Suprapubic skin (tissue), 4 donors: Measurements from ENCODE around the gene RNU1-1. TPM values are rescaled to one million over a fixed set of nuclear protein-coding genes. Genes with fewer than 3 reads are reported as not detected.
"Not testable (repeated sequence)": the region's sequence is repeated elsewhere in the genome, so short reads cannot be mapped to it uniquely, and the experiment has no call there.

Experiments used
- DNase-seq, 2 donors: peaks; one replicate each; pipeline ENCODE4 v3.0.0-alpha.2; 2019; ENCODE audit warnings: low spot score in 2 of 2
- H3K27ac ChIP-seq: fragments of 200-600 bp; sonication (generic); one replicate; pipeline ENCODE4 v1.5.1; 2019
- H3K27me3 ChIP-seq: fragments of 200-600 bp; sonication (generic); one replicate; pipeline ENCODE4 v1.5.1; 2019
- H3K36me3 ChIP-seq: fragments of 200-600 bp; sonication (generic); one replicate; pipeline ENCODE4 v1.5.1; 2019
- H3K4me1 ChIP-seq: fragments of 200-600 bp; sonication (generic); one replicate; pipeline ENCODE4 v1.5.1; 2019
- H3K4me3 ChIP-seq: fragments of 200-600 bp; sonication (generic); one replicate; pipeline ENCODE4 v1.5.1; 2019; ENCODE audit warnings: mild to moderate bottlenecking
- H3K9me3 ChIP-seq: fragments of 200-600 bp; sonication (generic); one replicate; pipeline ENCODE4 v1.5.1; 2019
- EP300 ChIP-seq: sonication (generic); formaldehyde crosslinking; IDR thresholded peaks from one replicate; pipeline ENCODE4 v1.6.1; 2017; ENCODE audit warnings: antibody characterized with exemption
- POLR2A ChIP-seq, 2 donors: fragments of 450-650 bp; IDR thresholded peaks; one replicate each; pipeline ENCODE4 v1.6.1; 2017; ENCODE audit warnings: antibody characterized with exemption in 2 of 2, mild to moderate bottlenecking in 2 of 2, moderate library complexity in 2 of 2
- POLR2AphosphoS5 ChIP-seq, 3 donors: sonication (generic); formaldehyde crosslinking; IDR thresholded peaks; one replicate each; pipeline ENCODE4 v1.6.1; 2017; ENCODE audit warnings: antibody characterized with exemption in 3 of 3
- WGBS: methylation state at CpG from one replicate; pipeline ENCODE4 v1.1.5; 2018; 5-methylcytosine and 5-hydroxymethylcytosine counted together
- total RNA-seq, 4 donors: library from RNA; depleted of rRNA; stranded (reverse); fragments of >200 nt; gene quantifications; one replicate each; pipeline ENCODE4 v1.1.0, GENCODE V29; 2016
- TF ChIP-seq, protein P1 (sequence below), 2 donors: fragments of 200-600 bp in 1 of 2; fragments of 450-650 bp in 1 of 2; sonication (generic) in 1 of 2; IDR thresholded peaks; one replicate each; pipeline ENCODE4 v1.5.1; 2016 to 2019; ENCODE audit warnings: antibody characterized with exemption in 2 of 2, mild to moderate bottlenecking in 1 of 2, moderate library complexity in 1 of 2

Gene RNU1-1
- total RNA-seq, 4 donors from 2014 or later, result under 0.01 TPM

DNA sequence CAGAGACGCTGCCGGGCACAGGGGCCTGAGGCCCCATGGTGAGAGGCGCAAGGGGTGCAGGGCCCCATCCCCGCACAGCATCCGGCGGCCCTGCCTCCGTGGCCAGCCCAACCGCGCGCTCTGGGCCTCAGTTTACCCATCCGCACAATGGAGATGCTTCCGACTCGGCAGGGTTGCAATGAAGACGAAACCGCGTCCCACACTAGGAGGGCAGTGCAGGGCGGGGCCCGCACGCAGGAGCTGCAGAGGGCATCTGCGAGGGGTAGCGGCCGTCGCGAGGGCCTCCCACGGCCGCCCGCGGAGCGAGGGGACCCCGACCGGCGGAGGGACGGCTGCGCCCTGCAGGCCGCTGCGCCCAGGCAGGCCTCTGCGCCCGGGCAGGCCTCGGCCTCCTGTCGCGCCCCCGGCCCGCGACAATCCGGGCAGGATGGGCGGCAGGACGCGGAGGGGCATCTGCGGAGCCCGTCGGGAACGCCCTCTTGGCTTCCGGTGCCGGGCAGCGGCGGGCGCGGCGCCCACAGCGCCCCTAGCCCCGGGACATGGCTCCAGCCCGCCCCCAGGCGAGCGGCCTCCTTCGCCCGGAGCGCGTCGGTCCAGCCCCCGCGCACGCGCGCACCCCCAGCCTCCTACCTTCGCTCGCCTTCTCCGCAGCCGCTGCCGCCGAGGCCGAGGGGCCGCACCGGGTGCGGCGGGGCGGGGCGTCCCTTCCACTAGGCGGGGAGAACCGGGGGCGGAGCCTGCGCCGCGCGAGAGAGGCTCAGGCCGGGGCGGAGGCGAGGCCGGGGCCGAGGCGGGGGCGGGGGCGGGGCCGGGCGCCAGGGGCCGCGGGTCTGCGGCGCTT, 15.3 kb downstream of the RNU1-1 start:
- TF ChIP-seq, protein P1, sequence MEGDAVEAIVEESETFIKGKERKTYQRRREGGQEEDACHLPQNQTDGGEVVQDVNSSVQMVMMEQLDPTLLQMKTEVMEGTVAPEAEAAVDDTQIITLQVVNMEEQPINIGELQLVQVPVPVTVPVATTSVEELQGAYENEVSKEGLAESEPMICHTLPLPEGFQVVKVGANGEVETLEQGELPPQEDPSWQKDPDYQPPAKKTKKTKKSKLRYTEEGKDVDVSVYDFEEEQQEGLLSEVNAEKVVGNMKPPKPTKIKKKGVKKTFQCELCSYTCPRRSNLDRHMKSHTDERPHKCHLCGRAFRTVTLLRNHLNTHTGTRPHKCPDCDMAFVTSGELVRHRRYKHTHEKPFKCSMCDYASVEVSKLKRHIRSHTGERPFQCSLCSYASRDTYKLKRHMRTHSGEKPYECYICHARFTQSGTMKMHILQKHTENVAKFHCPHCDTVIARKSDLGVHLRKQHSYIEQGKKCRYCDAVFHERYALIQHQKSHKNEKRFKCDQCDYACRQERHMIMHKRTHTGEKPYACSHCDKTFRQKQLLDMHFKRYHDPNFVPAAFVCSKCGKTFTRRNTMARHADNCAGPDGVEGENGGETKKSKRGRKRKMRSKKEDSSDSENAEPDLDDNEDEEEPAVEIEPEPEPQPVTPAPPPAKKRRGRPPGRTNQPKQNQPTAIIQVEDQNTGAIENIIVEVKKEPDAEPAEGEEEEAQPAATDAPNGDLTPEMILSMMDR (IDR thresholded peaks at IDR 0.05), result peak in 1 of 2 donors; percentile 17
- TF ChIP-seq EP300, result no peak
- H3K9me3 ChIP-seq, result no peaks in the 10 kb centered on the region
- H3K4me1 ChIP-seq, result peaks cover 19% of the 10 kb centered on the region
- H3K27me3 ChIP-seq, result no peaks in the 10 kb centered on the region
- peak; percentile 91 to 92 for DNase-seq
- peak overlapping the region; percentile 79 for H3K27ac ChIP-seq
- 3% methylated on average over 5 of the region's 108 CpGs for WGBS
- H3K4me3 ChIP-seq, result peak overlapping the region; percentile 66
- H3K36me3 ChIP-seq, result no peaks in the 10 kb centered on the region

DNA sequence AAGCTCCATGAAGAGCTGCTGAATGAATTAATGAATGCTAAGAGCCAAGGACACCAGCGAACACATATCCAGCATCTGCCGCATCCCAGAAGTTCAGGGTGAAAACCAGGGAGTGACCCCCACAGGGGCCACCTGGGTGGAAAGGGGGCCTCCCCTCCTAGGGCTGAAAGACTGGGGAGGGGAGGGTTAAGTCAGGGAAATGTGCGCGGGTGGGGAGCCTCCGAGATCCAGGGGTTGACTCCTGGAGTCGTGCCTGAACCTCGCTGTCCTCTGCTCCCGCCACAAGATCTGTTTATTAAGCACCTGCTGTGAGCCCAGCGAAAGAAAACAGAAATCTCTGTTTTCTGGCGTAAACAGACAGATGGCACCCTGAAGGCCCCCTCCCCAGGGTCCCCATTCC, 16.0 kb downstream of the RNU1-1 start:
- not testable (repeated sequence) for H3K36me3 ChIP-seq, H3K9me3 ChIP-seq, H3K27me3 ChIP-seq
- Histone ChIP-seq H3K4me1 (peaks cover 19% of the 10 kb centered on the region), H3K27ac (peak overlapping the region; percentile 79), H3K4me3 (peak overlapping the region; percentile 66)
- 35% methylated on average over 10 of the region's 10 CpGs for WGBS
- peak; percentile 49 to 59 for DNase-seq

DNA sequence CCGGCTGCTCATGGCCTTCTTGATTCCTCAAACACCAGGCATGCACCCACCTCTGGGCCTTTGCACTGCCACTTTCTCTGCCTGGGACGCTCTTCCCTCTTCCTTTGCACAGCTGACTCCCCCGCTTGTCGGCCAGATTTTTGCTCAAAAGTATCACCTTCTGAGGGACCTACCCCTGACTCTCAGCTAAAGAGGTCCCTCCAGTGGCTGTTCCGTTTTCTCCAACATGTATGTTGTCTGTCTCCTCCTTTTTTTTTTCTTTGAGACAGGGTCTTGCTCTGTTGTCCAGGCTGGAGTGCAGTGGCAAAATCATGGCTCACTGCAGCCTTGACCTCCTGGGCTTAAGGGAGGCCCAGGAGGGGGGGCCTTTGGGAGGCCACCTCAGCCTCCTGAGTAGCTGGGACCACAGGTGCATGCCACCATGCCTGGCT, 16.6 kb downstream of the RNU1-1 start:
- DNase-seq, result peak; percentile 39 to 54
- 88% methylated on average over 5 of the region's 5 CpGs for WGBS
- not testable (repeated sequence) for H3K9me3 ChIP-seq, H3K4me3 ChIP-seq, H3K36me3 ChIP-seq, H3K27ac ChIP-seq, H3K27me3 ChIP-seq
- H3K4me1 ChIP-seq, result peaks cover 19% of the 10 kb centered on the region

DNA sequence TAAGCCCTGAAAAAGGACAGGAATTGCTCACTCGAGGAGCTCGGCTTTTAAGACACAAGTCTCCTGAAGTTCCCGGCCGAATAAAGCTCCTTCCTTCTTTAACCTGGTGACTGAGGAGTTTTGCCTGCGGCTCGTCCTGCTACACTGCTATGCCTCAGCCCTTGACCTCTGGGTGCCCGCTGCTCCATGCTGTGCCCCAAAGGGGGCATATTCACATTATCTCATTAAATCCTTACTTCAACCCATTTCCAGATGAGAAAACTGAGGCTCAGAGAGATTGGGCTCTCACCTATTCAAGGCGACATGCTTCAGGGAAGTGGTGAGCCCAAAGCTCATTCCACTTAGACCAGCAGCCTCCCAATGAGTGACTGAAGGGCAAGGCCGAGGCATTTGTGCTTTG, 20.4 kb downstream of the RNU1-1 start:
- H3K4me1 ChIP-seq, result peaks cover 12% of the 10 kb centered on the region
- 82% methylated on average over 9 of the region's 9 CpGs for WGBS
- H3K9me3 ChIP-seq, H3K4me3 ChIP-seq, H3K27me3 ChIP-seq, H3K27ac ChIP-seq: not testable (repeated sequence)
- DNase-seq, result peak in 1 of 2 donors; percentile 22
- H3K36me3 ChIP-seq, result peaks cover 17% of the 10 kb centered on the region

DNA sequence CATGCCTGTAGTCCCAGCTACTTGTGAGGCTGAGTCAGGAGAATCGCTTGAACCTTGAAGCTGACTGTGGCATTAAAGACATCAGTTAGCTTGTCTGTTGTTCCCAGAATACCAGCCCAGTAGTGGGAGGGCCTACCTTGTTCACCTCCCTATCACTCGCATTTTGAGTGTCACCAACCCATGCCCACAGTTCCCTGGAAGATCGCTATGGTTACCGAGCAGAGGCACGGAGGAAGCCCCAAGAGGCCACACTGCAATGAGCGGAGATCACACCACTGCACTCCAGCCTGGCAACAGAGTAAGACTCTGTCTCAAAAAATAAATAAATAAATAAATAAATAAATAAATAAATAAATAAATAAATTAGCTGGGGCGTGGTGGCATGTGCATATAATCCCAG, 21.1 kb downstream of the RNU1-1 start:
- H3K4me3 ChIP-seq, H3K4me1 ChIP-seq, DNase-seq, H3K9me3 ChIP-seq, H3K27ac ChIP-seq, H3K27me3 ChIP-seq: not testable (repeated sequence)
- 75% methylated on average over 7 of the region's 7 CpGs for WGBS
- peaks cover 17% of the 10 kb centered on the region for H3K36me3 ChIP-seq

DNA sequence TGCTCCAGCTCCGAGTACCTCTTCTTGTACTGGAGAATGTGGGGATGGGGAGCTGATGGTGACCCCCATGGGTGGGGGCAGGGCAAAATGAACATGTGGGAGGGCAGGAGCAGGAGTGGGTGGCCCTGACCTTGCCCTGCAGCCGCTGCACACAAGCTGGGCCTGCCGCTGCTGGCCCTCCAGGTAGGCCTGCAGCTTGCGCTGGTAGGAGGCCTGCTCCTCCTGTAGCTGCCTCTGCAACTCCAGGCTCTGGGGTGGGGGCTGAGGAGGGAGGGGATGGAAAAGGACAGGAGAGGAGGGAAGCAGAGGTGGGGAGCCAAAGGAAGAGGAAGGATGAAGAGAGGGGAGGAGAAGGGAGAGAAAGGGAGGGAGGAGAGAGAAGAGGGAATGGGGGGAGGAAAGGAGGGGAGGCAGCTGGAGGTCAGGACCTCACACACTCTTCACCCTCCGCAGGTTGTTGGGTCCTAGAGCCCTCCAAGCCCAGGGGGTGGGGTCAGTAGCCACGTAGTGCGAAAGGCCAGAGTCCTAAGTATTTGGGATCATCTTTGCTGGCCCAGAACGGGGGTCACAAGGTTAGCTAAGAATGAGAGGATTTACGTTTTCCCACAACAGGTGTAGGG, 22.9 kb downstream of the RNU1-1 start:
- no peak for TF ChIP-seq EP300
- no peak for TF ChIP-seq POLR2AphosphoS5 (IDR thresholded peaks at IDR 0.05)
- TF ChIP-seq, protein P1 (IDR thresholded peaks at IDR 0.05), result no peak
- TF ChIP-seq POLR2A (IDR thresholded peaks at IDR 0.05), result no peak
- Histone ChIP-seq H3K27me3 (no peaks in the 10 kb centered on the region), H3K27ac (no peak overlapping the region), H3K36me3 (peaks cover 21% of the 10 kb centered on the region), H3K4me1 (no peaks in the 10 kb centered on the region), H3K4me3 (no peak overlapping the region), H3K9me3 (no peaks in the 10 kb centered on the region)
- no peak for DNase-seq
- WGBS, result 86% methylated on average over 8 of the region's 9 CpGs

DNA sequence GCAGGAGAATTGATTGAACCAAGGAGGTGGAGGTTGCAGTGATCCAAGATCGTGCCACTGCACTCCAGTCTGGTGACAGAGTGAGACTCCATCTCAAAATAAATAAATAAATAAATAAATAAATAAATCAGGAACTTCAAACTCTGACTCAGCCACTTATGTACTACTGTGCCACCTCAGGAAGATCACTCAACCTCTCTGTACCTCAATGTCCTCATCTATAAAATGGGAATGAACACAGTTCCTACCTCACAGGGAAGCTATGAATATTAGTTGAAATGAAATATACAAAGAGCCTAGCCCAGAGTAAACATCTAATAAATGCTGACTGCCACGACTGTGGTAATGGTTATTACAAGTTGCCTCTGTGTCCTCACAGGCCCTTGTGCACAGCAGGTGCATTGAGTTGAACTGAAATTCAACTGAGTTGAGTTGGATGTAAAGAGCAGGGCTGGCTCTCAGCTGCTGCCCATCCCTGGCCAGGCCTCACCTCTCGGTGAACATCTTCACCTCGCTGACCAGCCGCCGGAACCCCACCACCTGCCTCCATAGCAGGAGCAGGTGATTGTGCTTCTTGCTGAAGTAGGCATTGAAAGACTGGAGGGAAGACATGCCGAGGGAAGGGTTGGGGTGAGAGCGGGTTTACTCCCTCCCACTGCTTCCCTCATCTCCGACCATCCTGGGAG, 24.7 kb downstream of the RNU1-1 start:
- H3K27me3 ChIP-seq, H3K27ac ChIP-seq, DNase-seq, H3K9me3 ChIP-seq, H3K4me1 ChIP-seq, H3K4me3 ChIP-seq: not testable (repeated sequence)
- WGBS, result 79% methylated on average over 4 of the region's 9 CpGs
- peaks cover 36% of the 10 kb centered on the region for H3K36me3 ChIP-seq

DNA sequence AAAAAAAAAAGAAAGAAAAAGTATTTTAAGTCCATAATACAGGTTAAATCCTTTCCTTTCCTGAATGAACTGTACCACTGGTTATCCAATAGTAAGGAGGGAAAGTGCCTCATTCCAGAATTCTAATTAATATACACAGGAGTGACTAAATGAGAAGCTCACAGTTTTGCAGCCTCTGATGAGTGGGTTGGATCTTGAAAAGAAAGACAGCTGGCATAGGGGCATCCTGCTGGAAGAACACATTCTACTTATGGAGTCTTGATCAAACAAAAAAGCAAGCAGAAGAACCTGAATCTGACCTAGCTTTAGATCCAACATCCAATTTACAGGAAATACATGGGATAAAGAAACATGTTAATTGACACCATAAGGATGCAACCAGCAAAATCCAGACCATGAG, 27.1 kb downstream of the RNU1-1 start:
- not testable (repeated sequence) for H3K4me3 ChIP-seq, H3K27me3 ChIP-seq, DNase-seq, H3K4me1 ChIP-seq, H3K27ac ChIP-seq, H3K9me3 ChIP-seq
- peaks cover 58% of the 10 kb centered on the region for H3K36me3 ChIP-seq

DNA sequence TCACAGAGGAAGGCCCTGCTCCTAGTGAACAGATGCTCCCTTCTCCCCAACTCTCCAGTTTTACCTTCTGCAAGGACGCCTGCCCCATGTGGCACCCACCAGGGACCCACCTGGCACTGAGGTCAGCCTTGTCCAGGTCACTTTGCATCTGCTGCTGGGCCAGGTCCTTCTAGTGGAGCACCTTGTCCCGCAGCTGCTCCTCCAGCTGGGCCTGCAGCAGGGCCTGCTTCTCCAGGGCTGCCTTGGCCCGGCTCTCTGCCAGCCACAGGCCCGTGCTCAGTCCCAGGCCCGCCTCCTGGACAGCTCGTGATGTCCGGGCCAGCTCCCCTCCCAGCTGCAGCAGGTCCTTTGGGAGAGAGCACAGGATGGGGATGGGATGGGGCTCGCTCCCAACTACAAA, 27.8 kb downstream of the RNU1-1 start:
- WGBS, result 98% methylated on average over 6 of the region's 8 CpGs
- H3K9me3 ChIP-seq, H3K27ac ChIP-seq, DNase-seq, H3K27me3 ChIP-seq, H3K4me3 ChIP-seq, H3K4me1 ChIP-seq: not testable (repeated sequence)
- H3K36me3 ChIP-seq, result peaks cover 58% of the 10 kb centered on the region
